Thyroid gland (tissue), 4 donors: ENCODE data around the gene IFNG.

ENCODE experiments used
- CTCF ChIP-seq, 6 experiments: fragments of 200-600 bp in 3 of 6; fragments of 450-650 bp in 3 of 6; sonication (generic) in 3 of 6; IDR thresholded peaks; one replicate each; pipeline ENCODE4 v1.5.1; 2016 to 2019; ENCODE audit warnings: antibody characterized with exemption in 6 of 6, mild to moderate bottlenecking in 2 of 6, inconsistent platforms in 1 of 6, moderate library complexity in 1 of 6
- POLR2A ChIP-seq, 2 donors: fragments of 450-650 bp; IDR thresholded peaks; one replicate each; pipeline ENCODE4 v1.6.1; 2017; ENCODE audit warnings: antibody characterized with exemption in 2 of 2, mild to moderate bottlenecking in 2 of 2, moderate library complexity in 1 of 2

DNA sequence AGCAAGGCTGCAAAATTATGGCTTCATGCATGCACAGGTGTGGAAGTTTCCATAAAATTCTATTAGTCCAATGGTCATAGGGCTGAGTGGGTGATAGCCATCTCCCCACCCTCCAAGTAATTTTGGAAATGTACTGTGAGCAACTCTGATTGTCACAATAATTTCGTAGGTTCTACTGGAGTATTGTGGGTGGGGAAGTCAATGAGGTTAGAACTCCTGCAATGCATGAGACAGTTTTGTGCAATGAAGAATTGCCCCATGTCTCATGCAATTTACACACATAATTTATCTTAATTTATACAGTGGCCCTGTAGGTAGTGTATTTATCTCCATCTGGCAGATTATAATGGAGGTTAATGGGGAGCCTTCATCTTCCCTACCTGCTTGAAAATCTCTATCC is 20.5 kb downstream of the IFNG start:
- TF ChIP-seq CTCF (IDR thresholded peaks at IDR 0.05) (no peak), POLR2A (IDR thresholded peaks at IDR 0.05) (no peak)
